Esophagus muscularis mucosa (tissue), 4 donors: ENCODE measurements around the gene C20orf141. TPM values are rescaled to one million over a fixed set of nuclear protein-coding genes. Genes with fewer than 3 reads are reported as not detected.
A peak's percentile ranks its signal among the peaks of the same experiment; 100 is the strongest.

ENCODE experiments used
- DNase-seq: peaks from one replicate; pipeline ENCODE4 v3.0.0-alpha.2; 2017; ENCODE audit errors: extremely low spot score
- H3K27ac ChIP-seq, 4 donors: fragments of 200-600 bp; sonication (generic); replicated peaks in 1 of 4; 1 replicate in 3 of 4; 2 replicates in 1 of 4; pipeline ENCODE4 v1.5.1; 2016 to 2019; ENCODE audit warnings: mild to moderate bottlenecking in 1 of 4
- H3K27me3 ChIP-seq, 4 donors: fragments of 200-600 bp; sonication (generic); one replicate each; pipeline versions ENCODE4 v1.5.1 to v1.6.0; 2016 to 2019
- H3K36me3 ChIP-seq, 4 donors: fragments of 200-600 bp; sonication (generic); one replicate each; pipeline ENCODE4 v1.5.1; 2016 to 2019
- H3K4me1 ChIP-seq, 4 donors: fragments of 200-600 bp; sonication (generic); one replicate each; pipeline ENCODE4 v1.5.1; 2016 to 2019
- H3K4me3 ChIP-seq, 4 donors: fragments of 200-600 bp; sonication (generic); 1 replicate in 2 of 4; 2 replicates in 2 of 4; pipeline ENCODE4 v1.5.1; 2016 to 2019; ENCODE audit warnings: mild to moderate bottlenecking in 4 of 4, moderate library complexity in 1 of 4
- H3K9me3 ChIP-seq, 4 donors: fragments of 200-600 bp; sonication (generic); 1 replicate in 3 of 4; 2 replicates in 1 of 4; pipeline ENCODE4 v1.5.1; 2016 to 2019
- CTCF ChIP-seq, 3 experiments: fragments of 200-600 bp in 2 of 3; fragments of 450-650 bp in 1 of 3; sonication (generic) in 2 of 3; IDR thresholded peaks; one replicate each; pipeline ENCODE4 v1.5.1; 2017 to 2019; ENCODE audit warnings: antibody characterized with exemption in 3 of 3, mild to moderate bottlenecking in 2 of 3, moderate library complexity in 1 of 3
- EP300 ChIP-seq: sonication (generic); formaldehyde crosslinking; IDR thresholded peaks from one replicate; pipeline ENCODE4 v1.6.1; 2017; ENCODE audit warnings: antibody characterized with exemption
- POLR2A ChIP-seq: fragments of 450-650 bp; IDR thresholded peaks from one replicate; pipeline ENCODE4 v1.6.1; 2017; ENCODE audit warnings: antibody characterized with exemption, moderate library complexity, mild to moderate bottlenecking, low read depth
- POLR2AphosphoS5 ChIP-seq, 2 donors: sonication (generic); formaldehyde crosslinking; IDR thresholded peaks; one replicate each; pipeline ENCODE4 v1.6.1; 2017; ENCODE audit warnings: antibody characterized with exemption in 2 of 2
- WGBS: methylation state at CpG from one replicate; pipeline ENCODE4 v1.1.5; 2018; 5-methylcytosine and 5-hydroxymethylcytosine counted together
- intact Hi-C: fragments of 100-400 bp; cut with DNase I; formaldehyde crosslinking; loops from one replicate; pipeline ENCODE4 v1.15.1; 2023
- total RNA-seq, 4 donors: library from RNA; depleted of rRNA; stranded (reverse); fragments of >200 nt; gene quantifications; one replicate each; pipeline versions ENCODE4 v1.1.0 to v1.2.1, GENCODE V29; 2016

C20orf141 gene
- total RNA-seq, 4 donors from 2014 or later = not detected

DNA sequence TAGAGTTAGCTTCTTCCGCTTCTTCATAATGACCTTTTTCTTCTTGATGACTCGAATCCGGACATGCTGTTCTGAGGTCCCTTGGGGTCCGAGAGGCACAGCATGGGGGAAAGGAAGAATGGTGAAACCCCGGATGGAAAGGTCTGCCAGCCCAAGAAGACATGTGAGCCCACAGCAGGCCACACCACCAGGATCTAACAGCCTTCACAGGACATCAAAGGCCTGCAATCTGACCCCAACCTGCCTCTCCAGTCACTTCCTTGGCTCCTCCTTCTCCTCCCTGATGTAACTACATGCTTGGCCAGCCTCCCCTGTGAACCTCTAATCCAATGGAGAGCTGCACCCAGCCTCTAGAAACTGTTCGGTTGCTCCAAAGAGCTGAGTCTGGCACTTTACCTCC lies 16.0 kb upstream of the C20orf141 start:
- peaks cover 0 to 98% (median 20%) of the 10 kb centered on the region in 4 donors for H3K27me3 ChIP-seq
- TF ChIP-seq POLR2A (no peak), EP300 (no peak), CTCF (IDR thresholded peaks at IDR 0.05) (no peak), POLR2AphosphoS5 (IDR thresholded peaks at IDR 0.05) (no peak)

DNA sequence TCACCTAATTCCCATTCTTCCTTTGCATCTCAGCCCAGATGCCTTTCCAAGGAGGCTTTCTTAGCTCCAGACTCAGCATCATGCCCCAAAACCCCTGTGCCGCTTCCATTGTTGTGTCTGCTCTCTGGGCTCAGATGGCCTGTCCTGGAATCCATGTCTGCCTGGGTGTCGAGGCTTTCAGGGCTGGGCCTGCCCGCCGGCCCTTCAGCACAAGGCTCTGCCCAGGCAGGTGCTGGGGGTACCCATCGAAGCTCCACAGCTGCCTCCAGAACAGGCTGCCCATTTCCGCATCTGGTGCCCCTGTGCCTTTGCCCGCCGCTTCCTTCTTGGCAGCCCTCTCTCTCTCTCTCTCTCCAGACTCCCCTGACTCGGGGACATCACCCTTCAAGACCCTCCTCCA lies 15.5 kb upstream of the C20orf141 start:
- intact Hi-C loops = no loop called here
- peaks cover 0 to 98% (median 18%) of the 10 kb centered on the region in 4 donors for H3K27me3 ChIP-seq

More for the DNA sequence above, 16.0 kb upstream of the C20orf141 start:
- no peak for DNase-seq
- Histone ChIP-seq H3K36me3 (no peaks in the 10 kb centered on the region), H3K4me3 (no peak overlapping the region), H3K9me3 (no peaks in the 10 kb centered on the region), H3K4me1 (peaks cover 0 to 25% (median 20%) of the 10 kb centered on the region in 4 donors), H3K27ac (no peak overlapping the region)
- intact Hi-C loops = no loop called here
- 82% methylated on average over 6 of the region's 6 CpGs for WGBS

GRCh38 chr20:2799688-2800520 lies 14.9 kb upstream of the C20orf141 start:
- Histone ChIP-seq H3K36me3 (no peaks in the 10 kb centered on the region), H3K4me3 (peak overlapping the region; percentile 22 to 34 (median 30)), H3K4me1 (peaks cover 0 to 27% (median 23%) of the 10 kb centered on the region in 4 donors), H3K27me3 (peaks cover 0 to 98% (median 18%) of the 10 kb centered on the region in 4 donors), H3K9me3 (no peaks in the 10 kb centered on the region), H3K27ac (no peak overlapping the region)
- DNase-seq = no peak
- WGBS = 2% methylated on average over 45 of the region's 61 CpGs
- intact Hi-C loops = no loop called here
- TF ChIP-seq EP300 (no peak), CTCF (IDR thresholded peaks at IDR 0.05) (no peak), POLR2A (no peak), POLR2AphosphoS5 (IDR thresholded peaks at IDR 0.05) (no peak)

More for the DNA sequence above, 15.5 kb upstream of the C20orf141 start:
- WGBS = 50% methylated on average over 9 of the region's 9 CpGs
- Histone ChIP-seq H3K4me3 (peak overlapping the region; percentile 22 to 34 (median 30)), H3K4me1 (peaks cover 0 to 25% (median 20%) of the 10 kb centered on the region in 4 donors), H3K36me3 (no peaks in the 10 kb centered on the region), H3K27ac (no peak overlapping the region), H3K9me3 (no peaks in the 10 kb centered on the region)
- DNase-seq = no peak
- TF ChIP-seq CTCF (IDR thresholded peaks at IDR 0.05) = no peak
- TF ChIP-seq POLR2AphosphoS5 (IDR thresholded peaks at IDR 0.05) = no peak
- TF ChIP-seq POLR2A = no peak
- TF ChIP-seq EP300 = no peak

DNA sequence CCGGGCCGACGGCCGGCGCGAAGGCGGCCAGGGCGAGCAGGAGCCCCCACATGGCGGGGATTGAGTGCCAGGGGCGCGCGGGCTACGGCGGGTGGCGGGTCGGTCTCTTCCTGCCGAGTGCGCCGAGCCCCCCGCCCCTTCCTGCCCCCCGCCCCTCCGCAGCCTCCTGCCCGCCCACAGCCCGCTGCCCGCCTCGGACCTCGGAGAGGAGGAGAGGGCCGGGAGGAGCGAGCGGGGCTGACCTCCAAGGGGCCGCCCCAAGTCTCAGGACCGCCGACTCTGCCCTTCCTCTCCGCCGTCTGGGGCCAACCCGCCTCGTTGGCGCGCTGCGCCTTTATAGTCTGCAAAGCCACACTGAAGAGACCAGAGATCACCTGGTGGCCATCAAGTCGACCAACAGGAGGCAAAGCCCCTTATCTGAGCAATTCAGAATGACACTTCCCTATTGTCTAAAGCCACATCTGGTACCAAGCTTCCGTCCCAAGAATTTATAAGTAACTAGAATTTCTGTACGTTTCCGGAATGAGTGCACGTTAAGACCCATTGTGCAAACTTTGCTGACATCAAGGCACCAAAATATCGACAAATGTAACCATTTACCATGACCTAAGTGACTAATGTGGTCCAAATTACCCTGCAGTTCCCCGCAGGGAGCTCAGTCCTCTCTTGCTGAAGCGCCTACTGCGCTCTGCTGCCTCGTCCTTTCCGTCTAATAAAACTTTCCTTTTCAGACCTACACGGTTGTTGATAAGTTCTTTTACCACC lies 14.1 kb upstream of the C20orf141 start, which contains the start of gene CPXM1:
Gene CPXM1 (minus strand): TSS at position 107 of the 765 bp plus-strand sequence. CDS start 55 bp downstream, at position 52.
- Histone ChIP-seq H3K36me3 (no peaks in the 10 kb centered on the region), H3K27ac (no peak within 1 kb of the TSS), H3K4me1 (peaks cover 0 to 33% (median 29%) of the 10 kb centered on the region in 4 donors), H3K9me3 (no peaks in the 10 kb centered on the region), H3K27me3 (peaks cover 0 to 99% (median 21%) of the 10 kb centered on the region in 4 donors), H3K4me3 (peak within 1 kb of the TSS; percentile 22 to 34 (median 30))
- 10% methylated on average over 13 of the region's 52 CpGs for WGBS
- no peak for DNase-seq
- intact Hi-C loops = no loop called here
- no peak for TF ChIP-seq POLR2AphosphoS5 (IDR thresholded peaks at IDR 0.05)
- TF ChIP-seq CTCF (IDR thresholded peaks at IDR 0.05) = no peak
- TF ChIP-seq POLR2A = no peak
- no peak for TF ChIP-seq EP300
